Lung (tissue), 12 donors: ENCODE data around the gene NCS1. TPM values are rescaled to one million over a fixed set of nuclear protein-coding genes. Genes with fewer than 3 reads are reported as not detected.

ENCODE experiments used
- ATAC-seq: fragments of 200-7000 bp; cut with Tn5 transposase; one replicate; pipeline ENCODE4 v1.9.1; 2020; ENCODE audit warnings: moderate number of reproducible peaks; ENCODE audit not compliant: insufficient read depth, low FRiP score
- DNase-seq, 3 donors: peaks; one replicate each; pipeline ENCODE4 v3.0.0-alpha.2; 2013 to 2017
- H3K27ac ChIP-seq, 2 donors: one replicate each; pipeline ENCODE4 v1.5.1; 2013; ENCODE audit warnings: mild to moderate bottlenecking in 2 of 2, moderate library complexity in 2 of 2, control low read depth in 1 of 2, inconsistent platforms in 1 of 2, low read depth in 1 of 2, low read length in 1 of 2
- H3K27me3 ChIP-seq, 3 donors: one replicate each; pipeline ENCODE4 v1.5.1; 2013; ENCODE audit warnings: low read length in 2 of 3; ENCODE audit not compliant: control insufficient read depth in 3 of 3, insufficient read depth in 3 of 3
- H3K36me3 ChIP-seq, 4 donors: one replicate each; pipeline ENCODE4 v1.5.1; 2013; ENCODE audit warnings: low read length in 4 of 4, mild to moderate bottlenecking in 1 of 4, moderate library complexity in 1 of 4; ENCODE audit not compliant: control insufficient read depth in 4 of 4, insufficient read depth in 4 of 4
- H3K4me1 ChIP-seq, 5 donors: one replicate each; pipeline ENCODE4 v1.5.1; 2013; ENCODE audit warnings: low read length in 5 of 5, mild to moderate bottlenecking in 2 of 5, moderate library complexity in 1 of 5; ENCODE audit not compliant: control insufficient read depth in 5 of 5, insufficient read depth in 5 of 5
- H3K4me3 ChIP-seq: one replicate; pipeline ENCODE4 v1.5.1; 2013; ENCODE audit warnings: mild to moderate bottlenecking, control low read depth, moderate library complexity
- H3K9ac ChIP-seq, 2 donors: one replicate each; pipeline ENCODE4 v1.5.1; 2013; ENCODE audit warnings: low read length in 2 of 2, control low read depth in 1 of 2; ENCODE audit not compliant: insufficient read depth in 1 of 2
- H3K9me3 ChIP-seq, 4 donors: one replicate each; pipeline ENCODE4 v1.5.1; 2013; ENCODE audit warnings: low read length in 3 of 4, mild to moderate bottlenecking in 1 of 4, moderate library complexity in 1 of 4; ENCODE audit not compliant: control insufficient read depth in 4 of 4, insufficient read depth in 3 of 4
- CTCF ChIP-seq: IDR thresholded peaks from 2 replicates; pipeline ENCODE4 v1.5.1; 2012; ENCODE audit warnings: mild to moderate bottlenecking; ENCODE audit errors: control extremely low read depth, extremely low read depth
- WGBS, 2 donors: extraction: QIAGEN DNeasy Blood & Tissue Kit; methylation state at CpG; one replicate each; pipeline ENCODE4 v1.1.7; 2013; 5-methylcytosine and 5-hydroxymethylcytosine counted together
- polyA plus RNA-seq, 2 donors: library from polyadenylated mRNA; stranded (reverse); fragments of 200-250 nt; gene quantifications; one replicate each; pipeline ENCODE4 v1.2.1, GENCODE V29; 2013
- total RNA-seq, 2 donors: library from RNA; depleted of rRNA in 1 of 2; stranded (reverse); fragments of >200 nt in 1 of 2; gene quantifications; one replicate each; pipeline ENCODE4 v1.2.1, GENCODE V29; 2014 to 2021
- donor health status: control.
- donor health status: control.
- donor health status: Bipolar disorder and iron deficiency.
- donor health status: healthy.
- donor health status: DM: yes; HTN: yes; CAD: no.

NCS1 gene
- total and polyA plus RNA-seq, 4 donors: 5.8 to 27.5 (median 6.5) TPM

GRCh38 chr9:130147198-130147597 lies 25.0 kb upstream of the NCS1 start:
- Histone ChIP-seq H3K27ac (no peak overlapping the region), H3K27me3 (peaks cover 0 to 5% (median 0%) of the 10 kb centered on the region in 3 donors), H3K9me3 (no peaks in the 10 kb centered on the region), H3K36me3 (no peaks in the 10 kb centered on the region), H3K9ac (no peak overlapping the region), H3K4me1 (peaks cover 0 to 19% (median 6%) of the 10 kb centered on the region in 5 donors), H3K4me3 (no peak overlapping the region)
- no peak for TF ChIP-seq CTCF
- no peak for DNase-seq
- ATAC-seq: no peak
- 79 to 85% methylated on average over 5 of the region's 5 CpGs for WGBS, 2 donors

- no peak for TF ChIP-seq CTCF
- peaks cover 0 to 5% (median 0%) of the 10 kb centered on the region in 3 donors for H3K27me3 ChIP-seq
- WGBS, 2 donors: 94 to 95% methylated on average over 3 of the region's 3 CpGs
These were observed 24.3 kb upstream of the NCS1 start for GRCh38 chr9:130147910-130148309.

GRCh38 chr9:130149031-130149430 lies 23.2 kb upstream of the NCS1 start:
- no peak for DNase-seq
- no peak overlapping the region for H3K27ac ChIP-seq
- H3K9me3 ChIP-seq: no peaks in the 10 kb centered on the region

More at GRCh38 chr9:130147910-130148309, 24.3 kb upstream of the NCS1 start:
- Histone ChIP-seq H3K36me3 (no peaks in the 10 kb centered on the region), H3K9me3 (no peaks in the 10 kb centered on the region), H3K4me3 (no peak overlapping the region), H3K27ac (no peak overlapping the region), H3K9ac (no peak overlapping the region), H3K4me1 (peaks cover 0 to 13% (median 6%) of the 10 kb centered on the region in 5 donors)
- ATAC-seq (no peak), DNase-seq (no peak)

More at GRCh38 chr9:130149031-130149430, 23.2 kb upstream of the NCS1 start:
- H3K4me3 ChIP-seq: no peak overlapping the region
- no peak for TF ChIP-seq CTCF
- no peak for ATAC-seq
- WGBS, 2 donors: 81 to 90% methylated on average over 5 of the region's 5 CpGs
- H3K36me3 ChIP-seq: no peaks in the 10 kb centered on the region
- no peak overlapping the region for H3K9ac ChIP-seq
- peaks cover 0 to 5% (median 0%) of the 10 kb centered on the region in 3 donors for H3K27me3 ChIP-seq
- peaks cover 0 to 2% (median 0%) of the 10 kb centered on the region in 5 donors for H3K4me1 ChIP-seq
